HG02759 (cell line): Measurements from ENCODE around the gene HAX1.
"Not testable (repeated sequence)": the region's sequence is repeated elsewhere in the genome, so short reads cannot be mapped to it uniquely, and the experiment has no call there.

Experiments
- ATAC-seq: cut with Tn5 transposase; IDR thresholded peaks from one replicate; pipeline ENCODE4 v1.9.1; 2021; ENCODE audit warnings: mild to moderate bottlenecking, moderate library complexity; ENCODE audit not compliant: unreplicated experiment

Gene HAX1

GRCh38 chr1:154272999-154273563, 652 bp downstream of the HAX1 start:
- ATAC-seq = no peak

- no peak for ATAC-seq
These were observed 4.4 kb downstream of the HAX1 start for GRCh38 chr1:154276797-154277196.

GRCh38 chr1:154287591-154287990, 15.2 kb downstream of the HAX1 start:
- ATAC-seq = not testable (repeated sequence)

DNA sequence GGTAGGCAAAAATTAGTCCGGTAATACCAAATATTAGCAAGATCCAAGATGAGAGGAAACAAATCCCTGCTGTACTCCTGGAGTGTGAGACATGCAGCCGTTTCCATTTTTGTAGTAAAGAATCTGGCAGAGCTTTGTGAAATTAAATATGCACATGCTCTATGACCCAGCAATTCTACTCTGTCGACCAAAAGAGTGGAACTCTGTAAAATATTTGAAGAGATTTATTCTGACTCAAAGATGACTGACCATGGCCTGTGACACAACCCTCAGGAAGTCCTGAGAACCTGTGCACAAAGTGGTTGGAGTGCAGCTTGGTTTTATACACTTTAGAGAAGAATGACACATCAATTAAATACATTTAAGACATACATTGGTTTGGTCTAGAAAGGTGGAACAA, 16.2 kb downstream of the HAX1 start:
- no peak for ATAC-seq

DNA sequence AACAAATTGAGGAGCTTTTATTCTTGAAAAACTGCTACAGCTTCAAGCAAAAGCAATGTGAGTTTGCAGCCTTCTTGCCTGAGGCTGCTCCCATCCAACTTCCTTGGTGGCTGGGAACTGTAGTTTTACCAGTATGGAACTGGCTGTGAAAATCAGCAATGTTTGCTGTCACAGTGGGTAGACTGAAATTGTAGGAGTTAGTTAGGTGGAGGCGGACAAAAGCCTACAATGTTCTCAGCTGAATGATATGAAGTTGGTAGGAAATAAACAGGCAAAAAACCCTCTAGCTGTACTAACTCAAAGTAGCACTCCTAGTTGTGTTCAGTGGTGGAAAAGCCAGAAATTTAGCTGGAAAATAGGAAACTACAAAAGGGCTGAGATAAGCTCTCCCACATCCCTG, 18.5 kb downstream of the HAX1 start:
- no peak for ATAC-seq

DNA sequence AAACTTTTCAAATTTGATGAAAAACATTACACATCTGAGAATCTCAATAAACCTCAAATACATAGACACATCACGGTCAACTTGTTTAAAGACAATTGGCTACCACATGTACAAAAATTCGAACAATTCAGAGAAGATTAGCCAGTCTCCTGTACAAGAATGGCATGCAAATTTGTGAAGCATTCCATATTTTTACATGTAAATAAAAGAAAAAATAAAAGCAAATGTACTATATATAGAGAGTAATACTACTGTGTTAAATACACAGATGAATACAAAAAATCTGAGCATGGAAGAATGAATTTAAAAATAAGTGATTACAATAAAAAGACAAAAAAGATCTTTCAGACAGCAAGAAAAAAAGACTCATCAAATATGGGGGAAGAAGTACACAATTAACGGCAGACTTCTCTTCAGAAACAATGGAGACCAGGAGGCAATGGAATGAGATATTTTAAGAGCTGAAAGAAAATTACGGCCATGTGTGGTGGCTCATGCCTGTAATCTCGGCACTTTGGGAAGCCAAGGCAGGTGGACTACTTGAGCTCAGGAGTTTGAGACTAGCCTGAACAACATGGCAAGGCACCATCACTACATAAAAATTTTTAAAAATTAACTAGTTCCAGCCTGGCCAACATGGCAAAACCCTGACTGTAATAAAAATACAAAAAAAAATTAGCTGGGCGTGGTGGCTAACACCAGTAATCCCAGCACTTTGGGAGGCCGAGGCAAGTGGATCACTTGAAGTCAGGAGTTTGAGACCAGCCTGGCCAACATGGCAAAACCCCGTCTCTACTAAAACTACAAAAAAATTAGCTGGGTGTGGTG, 23.2 kb downstream of the HAX1 start:
- no peak for ATAC-seq

- no peak for ATAC-seq
These were observed 29.2 kb downstream of the HAX1 start for GRCh38 chr1:154301582-154301981.

- peak; percentile 58 for ATAC-seq
These were observed 32.4 kb downstream of the HAX1 start for GRCh38 chr1:154304664-154305337.

DNA sequence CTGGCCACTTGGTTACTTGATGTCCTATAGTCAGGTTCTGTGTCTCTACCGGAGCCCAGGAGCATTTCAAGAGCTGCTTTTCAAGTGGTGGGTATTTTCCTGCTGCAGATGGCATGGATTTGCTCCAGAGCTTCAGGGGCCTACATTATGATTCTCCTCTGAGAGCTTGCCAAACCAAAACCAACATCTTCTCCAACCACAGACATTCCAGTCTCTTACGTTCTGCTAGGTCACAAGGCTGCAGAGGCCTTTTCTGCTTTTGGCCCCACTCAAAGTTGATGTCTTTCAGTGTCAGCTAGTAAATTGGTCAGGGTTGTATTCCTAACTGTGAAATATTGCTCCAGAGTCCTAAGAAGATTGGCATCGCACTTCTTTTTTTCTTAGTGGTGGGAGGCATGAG, 33.7 kb downstream of the HAX1 start:
- ATAC-seq = no peak

DNA sequence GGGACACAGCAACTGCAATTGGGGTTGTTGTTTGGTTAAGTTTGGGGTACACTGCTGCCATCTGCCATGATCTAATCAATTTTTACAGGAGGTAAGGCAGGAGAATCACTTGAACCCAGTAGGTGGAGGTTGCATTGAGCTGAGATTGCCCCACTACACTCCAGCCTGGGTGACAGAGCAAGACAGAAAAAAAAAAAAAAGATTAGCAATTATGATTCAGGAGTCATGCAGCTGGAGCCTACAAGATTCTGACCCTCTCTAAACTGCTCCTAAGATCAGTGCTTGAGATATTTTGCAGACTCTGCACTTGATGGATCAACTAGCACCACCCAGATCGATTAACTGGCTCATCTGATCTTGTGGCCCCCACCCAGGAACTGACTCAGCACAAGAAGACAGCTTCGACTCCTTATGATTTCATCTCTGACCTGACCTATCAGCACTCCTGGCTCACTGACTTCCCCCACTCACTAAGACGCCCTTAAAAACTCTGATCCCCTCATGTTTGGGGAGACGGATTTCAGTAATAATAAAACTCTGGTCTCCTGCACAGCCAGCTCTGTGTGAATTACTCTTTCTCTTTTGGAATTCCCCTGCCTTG, 35.3 kb downstream of the HAX1 start:
- not testable (repeated sequence) for ATAC-seq

DNA sequence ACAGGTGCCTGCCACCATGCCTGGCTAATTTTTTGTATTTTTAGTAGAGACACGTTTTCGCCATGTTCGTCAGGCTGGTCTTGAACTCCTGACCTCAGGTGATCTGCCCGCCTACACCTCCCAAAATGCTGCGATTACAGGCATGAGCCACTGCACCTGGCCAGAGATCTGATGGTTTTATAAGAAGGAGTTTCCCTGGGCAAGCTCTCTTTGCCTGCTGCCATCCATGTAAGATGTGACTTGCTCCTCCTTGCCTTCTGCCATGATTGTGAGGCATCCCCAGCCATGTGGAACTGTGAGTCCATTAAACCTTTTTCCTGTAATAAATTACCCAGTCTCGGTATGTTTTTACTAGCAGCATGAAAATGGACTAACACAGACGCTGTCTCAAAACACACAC, 36.7 kb downstream of the HAX1 start:
- not testable (repeated sequence) for ATAC-seq

DNA sequence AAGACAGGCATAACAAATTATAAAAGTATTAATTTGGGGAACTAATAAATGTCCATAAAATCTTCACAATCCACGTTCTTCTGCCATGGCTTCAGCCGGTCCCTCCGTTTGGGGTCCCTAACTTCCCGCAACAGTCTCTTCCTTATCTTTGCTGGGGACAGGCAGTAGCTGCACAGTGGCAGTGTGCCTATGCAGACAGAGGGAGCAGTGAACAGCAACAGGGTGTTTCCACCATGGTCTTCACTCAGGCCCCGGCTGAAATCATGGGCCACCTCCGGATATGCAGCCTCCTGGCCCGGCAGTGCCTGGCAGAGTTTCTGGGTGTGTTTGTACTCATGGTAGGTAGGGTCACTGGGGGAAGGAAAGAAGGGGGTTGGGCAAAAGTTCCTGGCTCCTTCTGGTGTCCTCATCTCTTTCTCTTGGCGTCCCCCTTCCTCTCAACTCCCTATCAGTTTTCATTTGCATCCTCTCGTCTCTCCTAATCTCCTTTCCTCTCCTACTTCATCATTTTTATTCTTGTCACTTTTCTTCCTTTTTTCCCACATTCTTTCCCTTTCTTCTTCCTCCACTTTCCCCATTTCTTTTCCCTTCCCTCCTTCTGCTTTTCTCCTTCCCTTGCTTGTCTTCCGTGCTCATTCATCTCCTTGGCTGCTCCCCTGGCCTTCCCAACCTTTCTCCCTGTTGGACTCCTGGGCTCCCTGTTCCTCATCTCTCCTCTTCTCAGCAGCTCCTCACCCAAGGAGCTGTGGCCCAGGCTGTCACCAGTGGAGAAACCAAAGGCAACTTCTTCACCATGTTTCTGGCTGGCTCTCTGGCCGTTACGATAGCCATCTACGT, 40.0 kb downstream of the HAX1 start:
- ATAC-seq = not testable (repeated sequence)

DNA sequence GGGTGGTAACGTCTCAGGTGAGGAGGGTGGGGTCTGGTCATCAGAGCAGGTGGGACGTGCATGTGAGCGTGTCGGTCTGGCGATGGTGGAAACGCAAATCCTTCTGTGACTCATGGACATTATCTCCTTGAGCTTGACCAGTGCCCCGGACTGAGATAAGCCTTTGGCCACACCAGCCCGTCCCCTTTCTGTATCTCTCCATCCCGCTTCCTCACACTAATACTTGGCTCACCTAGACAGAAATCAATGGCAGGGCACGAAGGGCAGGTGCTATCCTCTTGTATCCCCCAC, 40.6 kb downstream of the HAX1 start:
- ATAC-seq = no peak

- not testable (repeated sequence) for ATAC-seq
These were observed 41.8 kb downstream of the HAX1 start for GRCh38 chr1:154314226-154314625.

GRCh38 chr1:154316704-154317103, 44.3 kb downstream of the HAX1 start:
- no peak for ATAC-seq

DNA sequence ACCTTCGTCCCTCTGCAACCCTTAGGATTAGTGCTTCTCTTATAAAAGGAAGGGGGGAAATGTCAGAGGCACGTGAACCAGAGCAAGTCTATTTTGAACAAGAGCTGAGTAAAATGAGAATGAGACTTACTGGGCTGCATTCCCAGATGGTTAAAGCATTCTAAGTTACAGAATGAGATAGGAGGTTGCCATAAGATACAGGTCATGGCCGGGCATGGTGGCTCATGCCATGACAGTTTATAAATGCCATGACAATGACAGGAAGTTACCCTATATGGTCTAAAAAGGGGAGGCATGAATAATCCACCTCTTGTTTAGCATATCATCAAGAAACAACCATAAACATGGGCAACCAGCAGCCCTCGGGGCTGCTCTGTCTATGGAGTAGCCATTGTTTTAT, 46.0 kb downstream of the HAX1 start:
- no peak for ATAC-seq

GRCh38 chr1:154320882-154321608, 48.6 kb downstream of the HAX1 start, which contains the start of gene AQP10:
Gene AQP10 (plus strand): TSS chr1:154321093. CDS start chr1:154321156, 63 bp downstream.
- no peak for ATAC-seq

DNA sequence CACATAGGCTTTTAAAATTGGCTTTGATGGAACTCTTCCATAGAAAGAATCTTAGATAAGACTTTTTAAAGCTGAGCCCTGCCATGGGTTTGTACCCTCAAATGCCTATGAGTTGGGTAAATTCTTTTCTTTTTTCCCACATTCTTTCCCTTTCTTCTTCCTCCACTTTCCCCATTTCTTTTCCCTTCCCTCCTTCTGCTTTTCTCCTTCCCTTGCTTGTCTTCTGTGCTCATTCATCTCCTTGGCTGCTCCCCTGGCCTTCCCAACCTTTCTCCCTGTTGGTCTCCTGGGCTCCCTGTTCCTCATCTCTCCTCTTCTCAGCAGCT, 49.1 kb downstream of the HAX1 start:
- not testable (repeated sequence) for ATAC-seq

DNA sequence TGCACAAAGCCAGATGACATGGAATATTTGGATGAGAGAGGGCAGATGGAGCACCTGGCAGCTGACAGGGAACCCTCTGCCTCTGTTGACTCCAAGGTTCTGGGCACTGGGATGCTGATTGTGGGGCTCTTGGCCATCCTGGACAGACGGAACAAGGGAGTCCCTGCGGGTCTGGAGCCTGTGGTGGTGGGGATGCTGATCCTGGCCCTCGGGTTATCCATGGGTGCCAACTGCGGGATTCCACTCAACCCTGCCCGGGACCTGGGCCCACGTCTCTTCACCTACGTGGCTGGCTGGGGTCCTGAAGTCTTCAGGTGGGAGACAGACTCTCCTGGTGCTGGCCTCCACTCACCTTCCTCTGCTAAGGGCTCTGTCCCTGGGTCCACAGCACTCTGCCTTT, 51.1 kb downstream of the HAX1 start:
- ATAC-seq = no peak

DNA sequence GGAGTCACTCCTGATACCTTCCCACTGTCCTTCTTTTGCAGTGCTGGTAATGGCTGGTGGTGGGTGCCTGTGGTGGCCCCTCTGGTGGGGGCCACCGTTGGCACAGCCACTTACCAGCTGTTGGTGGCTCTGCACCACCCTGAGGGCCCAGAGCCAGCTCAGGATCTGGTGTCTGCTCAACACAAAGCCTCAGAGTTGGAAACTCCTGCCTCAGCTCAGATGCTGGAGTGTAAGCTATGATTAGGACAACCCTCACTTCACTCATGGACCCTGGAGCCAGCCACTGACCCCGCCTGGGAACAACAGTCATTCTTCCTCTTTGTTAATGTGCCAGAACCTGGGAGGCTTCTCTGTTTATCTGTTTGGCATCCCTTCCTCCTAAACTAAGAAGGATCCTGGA, 51.8 kb downstream of the HAX1 start:
- no peak for ATAC-seq
